Measurements from ENCODE around the gene NADK.
A peak's percentile ranks its signal among the peaks of the same experiment; 100 is the strongest.

The NADK gene

GRCh38 chr1:1771096-1771495 is 7.2 kb downstream of the NADK start:
- no peak for DNase-seq (ENCODE audit: low spot score)
- Histone ChIP-seq H3K4ac (ENCODE audit: low read length) (no peak overlapping the region), H2AFZ (ENCODE audit: low read length) (no peak overlapping the region), H3K9ac (ENCODE audit: low read depth, low read length, poor library complexity) (no peak overlapping the region), H3K9me3 (replicated peaks in 1 of 2; ENCODE audit: control insufficient read depth in 2 of 2, insufficient read depth in 1 of 2, low read depth in 1 of 2, low read length in 2 of 2) (peaks cover 4 to 23% of the 10 kb centered on the region in 2 donors), H2BK15ac (ENCODE audit: low read length) (no peak overlapping the region), H3K18ac (ENCODE audit: low read length) (no peak overlapping the region), H3K14ac (ENCODE audit: low read length) (no peak overlapping the region), H2BK120ac (ENCODE audit: low read depth, low read length) (no peak overlapping the region), H4K8ac (ENCODE audit: low read depth, low read length) (no peak overlapping the region), H3K23ac (ENCODE audit: low read depth, low read length, poor library complexity) (no peak overlapping the region), H3K79me1 (ENCODE audit: low read depth, low read length) (peaks cover 8% of the 10 kb centered on the region), H3K36me3 (replicated peaks in 1 of 2; ENCODE audit: control insufficient read depth in 2 of 2, insufficient read depth in 2 of 2, low read length in 2 of 2) (peaks cover 8 to 40% of the 10 kb centered on the region in 2 donors), H2BK12ac (ENCODE audit: low read length) (no peak overlapping the region), H2BK5ac (ENCODE audit: low read length) (no peak overlapping the region), H3K4me2 (ENCODE audit: insufficient read depth, low read length, poor library complexity, severe bottlenecking) (no peak overlapping the region), H2AK5ac (ENCODE audit: low read depth, low read length) (no peak overlapping the region), H3K27ac (replicated peaks; ENCODE audit: low read length) (no peak overlapping the region), H3K4me3 (ENCODE audit: low read length in 2 of 2) (no peak overlapping the region), H4K91ac (ENCODE audit: low read depth, low read length, poor library complexity) (no peak overlapping the region), H3K4me1 (ENCODE audit: control insufficient read depth in 2 of 2, insufficient read depth in 1 of 2, low read depth in 1 of 2, low read length in 2 of 2) (peaks cover 4 to 7% of the 10 kb centered on the region in 2 donors), H3K27me3 (ENCODE audit: control insufficient read depth in 3 of 3, insufficient read depth in 3 of 3, low read depth in 1 of 3, low read length in 3 of 3) (no peaks in the 10 kb centered on the region)
- no CpG with 5 or more reads among the region's 3 CpGs for WGBS, 2 donors (ENCODE audit: extremely low coverage in 2 of 2, insufficient read length in 2 of 2, insufficient replicate concordance in 1 of 2)

DNA sequence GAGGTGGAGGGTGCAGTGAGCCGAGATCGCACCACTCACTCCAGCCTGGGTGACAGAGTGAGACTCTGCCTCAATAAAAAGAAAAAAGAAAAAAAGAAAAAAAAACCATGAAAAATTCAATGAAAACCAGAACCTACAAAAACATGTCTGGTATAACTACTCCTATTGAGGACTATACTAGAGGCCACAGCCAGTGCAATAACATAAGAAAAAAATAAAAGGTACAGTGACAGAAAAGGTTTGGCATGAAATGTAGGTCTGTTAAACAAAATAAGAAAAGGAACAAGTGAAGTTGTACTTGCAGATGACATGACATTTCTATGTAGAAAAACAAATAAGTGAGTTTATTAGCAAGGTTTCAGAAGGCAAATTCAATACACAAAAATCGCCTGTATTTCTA is 8.2 kb downstream of the NADK start:
- Histone ChIP-seq H3K36me3 (replicated peaks in 1 of 2; ENCODE audit: control insufficient read depth in 2 of 2, insufficient read depth in 2 of 2, low read length in 2 of 2) (peaks cover 8 to 46% of the 10 kb centered on the region in 2 donors), H3K9ac (ENCODE audit: low read depth, low read length, poor library complexity) (no peak overlapping the region), H2BK15ac (ENCODE audit: low read length) (no peak overlapping the region), H3K79me1 (ENCODE audit: low read depth, low read length) (peaks cover 8% of the 10 kb centered on the region), H4K8ac (ENCODE audit: low read depth, low read length) (no peak overlapping the region), H3K18ac (ENCODE audit: low read length) (no peak overlapping the region), H3K27ac (replicated peaks; ENCODE audit: low read length) (no peak overlapping the region), H3K23ac (ENCODE audit: low read depth, low read length, poor library complexity) (no peak overlapping the region), H2AK5ac (ENCODE audit: low read depth, low read length) (no peak overlapping the region), H2BK5ac (ENCODE audit: low read length) (no peak overlapping the region), H3K14ac (ENCODE audit: low read length) (no peak overlapping the region), H2BK120ac (ENCODE audit: low read depth, low read length) (no peak overlapping the region), H2BK12ac (ENCODE audit: low read length) (no peak overlapping the region), H2AFZ (ENCODE audit: low read length) (no peak overlapping the region), H3K4me3 (ENCODE audit: low read length in 2 of 2) (no peak overlapping the region), H3K9me3 (replicated peaks in 1 of 2; ENCODE audit: control insufficient read depth in 2 of 2, insufficient read depth in 1 of 2, low read depth in 1 of 2, low read length in 2 of 2) (peaks cover 4 to 23% of the 10 kb centered on the region in 2 donors), H4K91ac (ENCODE audit: low read depth, low read length, poor library complexity) (no peak overlapping the region), H3K4me1 (ENCODE audit: control insufficient read depth in 2 of 2, insufficient read depth in 1 of 2, low read depth in 1 of 2, low read length in 2 of 2) (no peaks in the 10 kb centered on the region), H3K27me3 (ENCODE audit: control insufficient read depth in 3 of 3, insufficient read depth in 3 of 3, low read depth in 1 of 3, low read length in 3 of 3) (no peaks in the 10 kb centered on the region), H3K4me2 (ENCODE audit: insufficient read depth, low read length, poor library complexity, severe bottlenecking) (no peak overlapping the region), H3K4ac (ENCODE audit: low read length) (no peak overlapping the region)
- no peak for DNase-seq (ENCODE audit: low spot score)
- WGBS, 2 donors (ENCODE audit: extremely low coverage in 2 of 2, insufficient read length in 2 of 2, insufficient replicate concordance in 1 of 2) = no CpG with 5 or more reads among the region's 3 CpGs

GRCh38 chr1:1768249-1768992 is 9.8 kb downstream of the NADK start:
- Histone ChIP-seq H3K27me3 (ENCODE audit: control insufficient read depth in 3 of 3, insufficient read depth in 3 of 3, low read depth in 1 of 3, low read length in 3 of 3) (no peaks in the 10 kb centered on the region), H4K8ac (ENCODE audit: low read depth, low read length) (no peak overlapping the region), H3K4me3 (ENCODE audit: low read length in 2 of 2) (no peak overlapping the region), H2BK15ac (ENCODE audit: low read length) (no peak overlapping the region), H3K36me3 (replicated peaks in 1 of 2; ENCODE audit: control insufficient read depth in 2 of 2, insufficient read depth in 2 of 2, low read length in 2 of 2) (peaks cover 17 to 58% of the 10 kb centered on the region in 2 donors), H2BK5ac (ENCODE audit: low read length) (no peak overlapping the region), H3K23ac (ENCODE audit: low read depth, low read length, poor library complexity) (no peak overlapping the region), H3K27ac (replicated peaks; ENCODE audit: low read length) (no peak overlapping the region), H2BK12ac (ENCODE audit: low read length) (no peak overlapping the region), H3K4ac (ENCODE audit: low read length) (no peak overlapping the region), H2AFZ (ENCODE audit: low read length) (no peak overlapping the region), H4K91ac (ENCODE audit: low read depth, low read length, poor library complexity) (no peak overlapping the region), H3K79me1 (ENCODE audit: low read depth, low read length) (peaks cover 9% of the 10 kb centered on the region), H3K4me2 (ENCODE audit: insufficient read depth, low read length, poor library complexity, severe bottlenecking) (no peak overlapping the region), H3K9ac (ENCODE audit: low read depth, low read length, poor library complexity) (no peak overlapping the region), H3K14ac (ENCODE audit: low read length) (no peak overlapping the region), H3K18ac (ENCODE audit: low read length) (no peak overlapping the region), H2AK5ac (ENCODE audit: low read depth, low read length) (no peak overlapping the region), H3K4me1 (ENCODE audit: control insufficient read depth in 2 of 2, insufficient read depth in 1 of 2, low read depth in 1 of 2, low read length in 2 of 2) (peaks cover 0 to 7% of the 10 kb centered on the region in 2 donors), H2BK120ac (ENCODE audit: low read depth, low read length) (no peak overlapping the region), H3K9me3 (replicated peaks in 1 of 2; ENCODE audit: control insufficient read depth in 2 of 2, insufficient read depth in 1 of 2, low read depth in 1 of 2, low read length in 2 of 2) (peaks cover 4 to 23% of the 10 kb centered on the region in 2 donors)
- no peak for DNase-seq (ENCODE audit: low spot score)
- no CpG with 5 or more reads among the region's 7 CpGs for WGBS, 2 donors (ENCODE audit: extremely low coverage in 2 of 2, insufficient read length in 2 of 2, insufficient replicate concordance in 1 of 2)

GRCh38 chr1:1764876-1765470 is 13.3 kb downstream of the NADK start:
- no peak overlapping the region for H2BK15ac ChIP-seq (ENCODE audit: low read length)
- H2AFZ ChIP-seq (ENCODE audit: low read length) = no peak overlapping the region
- no peak overlapping the region for H3K14ac ChIP-seq (ENCODE audit: low read length)
- no peak overlapping the region for H4K8ac ChIP-seq (ENCODE audit: low read depth, low read length)
- H3K79me1 ChIP-seq (ENCODE audit: low read depth, low read length) = peaks cover 15% of the 10 kb centered on the region
- no peak overlapping the region for H2BK5ac ChIP-seq (ENCODE audit: low read length)
- no peak overlapping the region for H3K18ac ChIP-seq (ENCODE audit: low read length)
- H2AK5ac ChIP-seq (ENCODE audit: low read depth, low read length) = no peak overlapping the region
- no peak overlapping the region for H2BK120ac ChIP-seq (ENCODE audit: low read depth, low read length)
- no peak overlapping the region for H4K91ac ChIP-seq (ENCODE audit: low read depth, low read length, poor library complexity)
- H3K9ac ChIP-seq (ENCODE audit: low read depth, low read length, poor library complexity) = no peak overlapping the region
- H3K27me3 ChIP-seq (ENCODE audit: control insufficient read depth in 3 of 3, insufficient read depth in 3 of 3, low read depth in 1 of 3, low read length in 3 of 3) = no peaks in the 10 kb centered on the region
- no peak overlapping the region for H3K4ac ChIP-seq (ENCODE audit: low read length)
- H2BK12ac ChIP-seq (ENCODE audit: low read length) = peak overlapping the region; percentile 58
- DNase-seq (ENCODE audit: low spot score) = no peak
- no peak overlapping the region for H3K4me3 ChIP-seq (ENCODE audit: low read length in 2 of 2)
- H3K4me1 ChIP-seq (ENCODE audit: control insufficient read depth in 2 of 2, insufficient read depth in 1 of 2, low read depth in 1 of 2, low read length in 2 of 2) = peaks cover 0 to 7% of the 10 kb centered on the region in 2 donors
- H3K36me3 ChIP-seq (replicated peaks in 1 of 2; ENCODE audit: control insufficient read depth in 2 of 2, insufficient read depth in 2 of 2, low read length in 2 of 2) = peaks cover 30 to 73% of the 10 kb centered on the region in 2 donors
- H3K4me2 ChIP-seq (ENCODE audit: insufficient read depth, low read length, poor library complexity, severe bottlenecking) = no peak overlapping the region
- peaks cover 0 to 14% of the 10 kb centered on the region in 2 donors for H3K9me3 ChIP-seq (replicated peaks in 1 of 2; ENCODE audit: control insufficient read depth in 2 of 2, insufficient read depth in 1 of 2, low read depth in 1 of 2, low read length in 2 of 2)
- no peak overlapping the region for H3K23ac ChIP-seq (ENCODE audit: low read depth, low read length, poor library complexity)
- WGBS, 2 donors (ENCODE audit: extremely low coverage in 2 of 2, insufficient read length in 2 of 2, insufficient replicate concordance in 1 of 2) = no CpG with 5 or more reads among the region's 23 CpGs
- no peak overlapping the region for H3K27ac ChIP-seq (replicated peaks; ENCODE audit: low read length)

All from neuronal stem cell (in vitro differentiated cells).